GM23248 (cell line): ENCODE results near the gene SPATA32. TPM values are rescaled to one million over a fixed set of nuclear protein-coding genes. Genes with fewer than 3 reads are reported as not detected.

Source experiments
- DNase-seq: peaks from one replicate; pipeline ENCODE4 v3.0.0-alpha.2; 2015
- H2AFZ ChIP-seq: fragments of 200-600 bp; sonication (generic); 2 replicates; pipeline ENCODE4 v1.6.1; 2016; ENCODE audit warnings: antibody characterized with exemption
- H3F3A ChIP-seq: fragments of 200-600 bp; sonication (generic); 2 replicates; pipeline ENCODE4 v1.6.1; 2016; ENCODE audit warnings: mild to moderate bottlenecking, antibody characterized with exemption, mixed run types; ENCODE audit not compliant: insufficient read depth
- H3K27ac ChIP-seq: fragments of 200-600 bp; sonication (generic); 2 replicates; pipeline ENCODE4 v1.5.1; 2016; ENCODE audit warnings: mild to moderate bottlenecking
- H3K27me3 ChIP-seq: fragments of 200-600 bp; sonication (generic); replicated peaks from 2 replicates; pipeline ENCODE4 v1.6.1; 2016; ENCODE audit warnings: mild to moderate bottlenecking; ENCODE audit not compliant: insufficient read depth
- H3K36me3 ChIP-seq: fragments of 200-600 bp; sonication (generic); 2 replicates; pipeline ENCODE4 v1.6.1; 2016; ENCODE audit warnings: low read depth, mild to moderate bottlenecking
- H3K4me1 ChIP-seq: fragments of 200-600 bp; sonication (generic); 2 replicates; pipeline ENCODE4 v1.6.1; 2016; ENCODE audit warnings: mild to moderate bottlenecking; ENCODE audit not compliant: insufficient read depth
- H3K4me2 ChIP-seq: fragments of 200-600 bp; sonication (generic); one replicate; pipeline ENCODE4 v1.6.1; 2016; ENCODE audit warnings: mild to moderate bottlenecking; ENCODE audit not compliant: unreplicated experiment
- H3K4me3 ChIP-seq: fragments of 200-600 bp; sonication (generic); 2 replicates; pipeline ENCODE4 v1.5.1; 2016; ENCODE audit warnings: mild to moderate bottlenecking
- H3K79me2 ChIP-seq: fragments of 200-600 bp; sonication (generic); 2 replicates; pipeline ENCODE4 v1.6.1; 2016; ENCODE audit warnings: mild to moderate bottlenecking; ENCODE audit not compliant: insufficient read depth
- H3K9ac ChIP-seq: fragments of 200-600 bp; sonication (generic); 2 replicates; pipeline ENCODE4 v1.6.1; 2016; ENCODE audit warnings: mild to moderate bottlenecking
- H3K9me2 ChIP-seq: fragments of 200-600 bp; sonication (generic); 2 replicates; pipeline ENCODE4 v1.6.1; 2016; ENCODE audit warnings: mixed run types, mild to moderate bottlenecking, moderate library complexity; ENCODE audit not compliant: insufficient read depth
- H3K9me3 ChIP-seq: fragments of 200-600 bp; sonication (generic); one replicate; pipeline ENCODE4 v1.6.1; 2017; ENCODE audit warnings: low read depth
- H4K20me1 ChIP-seq: fragments of 200-600 bp; sonication (generic); 2 replicates; pipeline ENCODE4 v1.6.0; 2016; ENCODE audit not compliant: insufficient read depth
- EZH2 ChIP-seq: fragments of 200-600 bp; sonication (generic); IDR thresholded peaks from 2 replicates; pipeline ENCODE4 v1.6.1; 2018; ENCODE audit warnings: antibody characterized with exemption, mild to moderate bottlenecking; ENCODE audit not compliant: insufficient read depth, poor library complexity, severe bottlenecking
- EZH2phosphoT487 ChIP-seq: fragments of 200-600 bp; sonication (generic); IDR thresholded peaks from 2 replicates; pipeline ENCODE4 v1.6.1; 2018; ENCODE audit warnings: antibody characterized with exemption, moderate library complexity, mild to moderate bottlenecking, low read depth; ENCODE audit not compliant: insufficient read depth
- WGBS, 2 experiments: methylation state at CpG; one replicate each; pipeline ENCODE4 v1.1.6; 2015 to 2017; ENCODE audit warnings: low lambda C conversion rate in 2 of 2, low coverage in 1 of 2; ENCODE audit errors: missing lambda C conversion rate in 2 of 2; 5-methylcytosine and 5-hydroxymethylcytosine counted together
- in situ Hi-C: fragments of 300-500 bp; cut with MboI; formaldehyde crosslinking; loops from 2 replicates; pipeline ENCODE4 v1.15.0; 2020
- polyA plus RNA-seq: library from polyadenylated mRNA; unstranded; fragments of >200 nt; fragmentation: Nextera tagmentation; extraction: Ambion mirVana; gene quantifications from 2 replicates; pipeline ENCODE4 v1.2.1, GENCODE V29; 2016
- total RNA-seq: library from RNA; depleted of rRNA; stranded (reverse); fragments of >200 nt; shearing (Covaris generic); gene quantifications from 2 replicates; pipeline ENCODE4 v1.2.3, GENCODE V29; 2014

SPATA32 gene
- total and polyA plus RNA-seq, 2 experiments from 2014 or later = not detected

GRCh38 chr17:45277216-45277849, 15.4 kb upstream of the SPATA32 start:
- Histone ChIP-seq H3K9me2 (no peaks in the 10 kb centered on the region), H3K27ac (no peak overlapping the region), H3F3A (peaks cover 15% of the 10 kb centered on the region; the same call in 1 of the 2 replicates), H3K9ac (no peak overlapping the region), H3K36me3 (peaks cover 36% of the 10 kb centered on the region), H4K20me1 (no peaks in the 10 kb centered on the region), H2AFZ (no peak overlapping the region), H3K9me3 (no peaks in the 10 kb centered on the region), H3K27me3 (no peaks in the 10 kb centered on the region), H3K4me2 (no peak overlapping the region), H3K4me3 (no peak overlapping the region), H3K4me1 (peaks cover 3% of the 10 kb centered on the region; the same call in 1 of the 2 replicates), H3K79me2 (no peaks in the 10 kb centered on the region)
- TF ChIP-seq EZH2 (no peak), EZH2phosphoT487 (no peak)
- in situ Hi-C loops = loop anchor here (10.0 kb wide), 1 partner anchor 107 kb away; no protein-coding TSS in a partner anchor
- WGBS, 2 experiments = 54 to 57% methylated on average over 16 of the region's 16 CpGs
- peak; percentile 92 for DNase-seq

GRCh38 chr17:45276031-45276430, 14.1 kb upstream of the SPATA32 start:
- Histone ChIP-seq H3K9me3 (no peaks in the 10 kb centered on the region), H3K9me2 (no peaks in the 10 kb centered on the region), H3K36me3 (peaks cover 43% of the 10 kb centered on the region), H3K27me3 (no peaks in the 10 kb centered on the region), H3K27ac (no peak overlapping the region), H3F3A (peaks cover 15% of the 10 kb centered on the region; the same call in 1 of the 2 replicates), H3K4me3 (no peak overlapping the region), H4K20me1 (no peaks in the 10 kb centered on the region), H2AFZ (no peak overlapping the region), H3K9ac (no peak overlapping the region), H3K79me2 (no peaks in the 10 kb centered on the region), H3K4me2 (no peak overlapping the region), H3K4me1 (peaks cover 3% of the 10 kb centered on the region; the same call in 1 of the 2 replicates)
- WGBS, 2 experiments = 47 to 49% methylated on average over 6 of the region's 6 CpGs
- TF ChIP-seq EZH2phosphoT487 (no peak), EZH2 (no peak)
- in situ Hi-C loops = loop anchor here (10.0 kb wide), 1 partner anchor 109 kb away; no protein-coding TSS in a partner anchor
- no peak for DNase-seq

- Histone ChIP-seq H3F3A (peaks cover 11% of the 10 kb centered on the region; the same call in 1 of the 2 replicates), H3K27ac (no peak overlapping the region), H4K20me1 (no peaks in the 10 kb centered on the region), H3K9me3 (no peaks in the 10 kb centered on the region), H3K27me3 (no peaks in the 10 kb centered on the region), H3K4me1 (peaks cover 3% of the 10 kb centered on the region; the same call in 1 of the 2 replicates), H3K36me3 (peaks cover 40% of the 10 kb centered on the region), H2AFZ (no peak overlapping the region), H3K9ac (no peak overlapping the region), H3K79me2 (no peaks in the 10 kb centered on the region), H3K9me2 (no peaks in the 10 kb centered on the region), H3K4me2 (no peak overlapping the region), H3K4me3 (no peak overlapping the region)
- in situ Hi-C loops = loop anchor here (10.0 kb wide), 1 partner anchor 111 kb away; no protein-coding TSS in a partner anchor
- no peak for DNase-seq
- TF ChIP-seq EZH2phosphoT487 = no peak
- no peak for TF ChIP-seq EZH2
- 88 to 90% methylated on average over 5 of the region's 5 CpGs for WGBS, 2 experiments
Observed at GRCh38 chr17:45274033-45274432, 12.1 kb upstream of the SPATA32 start.

- 57 to 60% methylated on average over 16 of the region's 16 CpGs for WGBS, 2 experiments
- no peak overlapping the region for H3K9ac ChIP-seq
- no peak overlapping the region for H3K4me2 ChIP-seq
- H3K27me3 ChIP-seq = no peaks in the 10 kb centered on the region
- H3K79me2 ChIP-seq = no peaks in the 10 kb centered on the region
- peak; percentile 33 for DNase-seq
- peaks cover 6% of the 10 kb centered on the region; the same call in 1 of the 2 replicates for H3F3A ChIP-seq
- no peaks in the 10 kb centered on the region for H3K9me2 ChIP-seq
- in situ Hi-C loops = loop anchor here (10.0 kb wide), 1 partner anchor 111 kb away; no protein-coding TSS in a partner anchor
- no peaks in the 10 kb centered on the region for H3K9me3 ChIP-seq
- no peaks in the 10 kb centered on the region for H4K20me1 ChIP-seq
- H3K36me3 ChIP-seq = peaks cover 45% of the 10 kb centered on the region
- H3K4me3 ChIP-seq = no peak overlapping the region
- no peak for TF ChIP-seq EZH2phosphoT487
- TF ChIP-seq EZH2 = no peak
- peaks cover 3% of the 10 kb centered on the region; the same call in 1 of the 2 replicates for H3K4me1 ChIP-seq
- H3K27ac ChIP-seq = no peak overlapping the region
- no peak overlapping the region for H2AFZ ChIP-seq
Observed at GRCh38 chr17:45273551-45273957, 11.7 kb upstream of the SPATA32 start.
